Stimulated activated naive CD8-positive, alpha-beta T cell treated with anti-CD3 and anti-CD28 coated beads, Interleukin-15, Interleukin-2, amounts not matched to agents 100 ng/mL and 50 ng/mL, for 24 hours (primary cell): ENCODE results near the gene CD3E.

Experiments
- H3K27ac Mint-ChIP-seq: one replicate; pipeline ENCODE4 v1.8.0; 2021; ENCODE audit warnings: mild to moderate bottlenecking, mixed read lengths
- H3K27me3 Mint-ChIP-seq: one replicate; pipeline ENCODE4 v1.8.0; 2021; ENCODE audit warnings: mixed read lengths
- H3K36me3 Mint-ChIP-seq: one replicate; pipeline ENCODE4 v1.8.0; 2021; ENCODE audit warnings: low read depth, mixed read lengths
- H3K4me1 Mint-ChIP-seq: one replicate; pipeline ENCODE4 v1.8.0; 2021; ENCODE audit warnings: low read depth, mixed read lengths
- H3K4me3 Mint-ChIP-seq: one replicate; pipeline ENCODE4 v1.8.0; 2021; ENCODE audit warnings: mild to moderate bottlenecking, mixed read lengths
- H3K9me3 Mint-ChIP-seq: one replicate; pipeline ENCODE4 v1.8.0; 2021; ENCODE audit warnings: mixed read lengths

The CD3E gene

DNA sequence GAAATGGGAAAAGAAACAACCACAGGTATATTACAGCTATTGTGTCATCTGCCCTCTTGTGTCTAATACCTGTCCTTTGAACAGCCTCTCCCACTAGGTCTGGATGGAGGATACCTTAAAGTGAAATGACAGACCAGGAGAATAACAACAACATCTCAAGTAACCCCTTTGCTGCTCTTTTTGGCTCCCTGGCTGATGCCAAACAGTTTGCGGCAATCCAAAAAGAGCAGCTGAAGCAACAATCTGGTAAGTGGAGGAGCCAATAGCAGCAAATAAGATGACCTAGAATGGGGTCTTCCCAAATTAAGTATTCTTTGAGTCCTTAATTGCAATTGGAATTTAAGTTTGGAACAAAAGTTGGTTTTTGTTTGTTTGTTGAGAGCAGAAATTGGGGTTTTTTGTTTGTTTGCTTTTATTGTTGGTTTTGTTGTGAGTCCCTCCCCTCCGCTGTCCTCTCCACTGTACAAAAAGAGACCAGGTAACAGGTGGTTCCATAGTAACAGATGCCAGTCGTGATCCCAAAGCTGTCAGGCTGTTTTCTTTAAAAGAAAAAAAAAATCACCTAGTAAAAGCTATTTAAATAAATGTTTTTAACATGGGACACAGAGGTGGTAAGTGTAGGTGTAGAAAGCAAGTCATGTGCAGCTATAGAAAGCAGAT lies 60.6 kb downstream of the CD3E start:
- no peak overlapping the region for H3K27ac Mint-ChIP-seq
- H3K4me1 Mint-ChIP-seq, result peaks cover 39% of the 10 kb centered on the region
- no peaks in the 10 kb centered on the region for H3K9me3 Mint-ChIP-seq
- no peaks in the 10 kb centered on the region for H3K27me3 Mint-ChIP-seq
- no peak overlapping the region for H3K4me3 Mint-ChIP-seq
- peaks cover 74% of the 10 kb centered on the region for H3K36me3 Mint-ChIP-seq
